Stimulated activated CD4-positive, alpha-beta T cell treated with anti-CD3 and anti-CD28 coated beads, Interleukin-1b, Interleukin-23, amount 100 ng/mL, for 48 hours (primary cell): Measurements from ENCODE around the gene ADCY3.
A peak's percentile ranks its signal among the peaks of the same experiment; 100 is the strongest.

Source experiments
- DNase-seq: peaks from one replicate; pipeline ENCODE4 v3.0.0-alpha.2; 2020

Gene ADCY3

GRCh38 chr2:24827321-24828237, 92.5 kb downstream of the ADCY3 start:
- DNase-seq = peak; percentile 71

GRCh38 chr2:24826773-24827145, 93.3 kb downstream of the ADCY3 start:
- no peak for DNase-seq

GRCh38 chr2:24825883-24826772, 93.9 kb downstream of the ADCY3 start:
- DNase-seq = no peak

GRCh38 chr2:24824966-24825882, 94.8 kb downstream of the ADCY3 start:
- DNase-seq = peak; percentile 35

DNA sequence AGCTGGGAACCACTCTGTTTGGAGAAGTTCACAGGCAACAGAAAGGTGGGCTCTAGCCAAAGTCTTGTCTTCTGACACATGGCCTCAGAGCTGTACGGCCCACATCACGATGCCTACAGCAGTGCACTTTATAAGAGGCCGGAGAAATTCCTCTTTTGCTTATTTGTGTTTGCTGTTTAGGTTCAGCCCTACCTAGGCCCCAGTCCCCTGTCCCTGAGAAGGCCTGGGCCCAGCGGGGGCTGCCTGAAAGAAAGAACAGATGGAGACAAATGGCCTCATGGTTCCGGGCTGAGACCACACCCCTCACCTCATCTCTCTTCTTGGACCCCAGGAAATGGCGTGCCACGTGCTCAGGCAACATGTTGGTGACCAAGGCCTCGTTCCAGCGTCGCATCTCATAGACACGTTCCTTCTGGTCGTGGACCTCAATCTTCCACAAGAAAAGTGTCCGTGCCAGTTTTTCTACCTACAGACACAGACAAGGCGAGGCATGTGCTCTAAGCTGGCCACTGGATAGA, 95.9 kb downstream of the ADCY3 start:
- no peak for DNase-seq

GRCh38 chr2:24822049-24822706, 97.9 kb downstream of the ADCY3 start:
- no peak for DNase-seq

DNA sequence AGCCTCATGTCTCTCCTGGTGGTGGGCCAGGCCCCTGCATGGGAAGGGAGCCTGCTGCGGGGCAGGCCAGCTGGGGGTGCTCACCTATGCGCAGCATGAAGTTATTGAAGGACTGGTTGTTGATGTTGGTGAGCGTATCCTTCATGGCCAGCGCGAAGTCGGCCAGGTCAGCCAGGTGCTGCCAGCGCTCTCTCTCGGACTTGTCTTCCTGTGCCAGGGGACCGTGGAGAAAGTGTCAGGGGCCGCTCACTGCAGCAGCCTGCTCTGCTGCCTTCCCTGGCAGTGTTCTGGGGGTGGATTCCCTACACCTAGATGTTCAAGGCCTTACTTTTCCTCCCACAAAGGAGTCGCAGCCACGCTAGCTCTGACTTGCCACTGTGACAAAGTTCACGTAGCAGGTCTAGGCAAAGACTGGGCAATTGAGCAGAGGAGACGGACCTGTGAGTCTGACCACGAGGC, 98.6 kb downstream of the ADCY3 start:
- DNase-seq = no peak

DNA sequence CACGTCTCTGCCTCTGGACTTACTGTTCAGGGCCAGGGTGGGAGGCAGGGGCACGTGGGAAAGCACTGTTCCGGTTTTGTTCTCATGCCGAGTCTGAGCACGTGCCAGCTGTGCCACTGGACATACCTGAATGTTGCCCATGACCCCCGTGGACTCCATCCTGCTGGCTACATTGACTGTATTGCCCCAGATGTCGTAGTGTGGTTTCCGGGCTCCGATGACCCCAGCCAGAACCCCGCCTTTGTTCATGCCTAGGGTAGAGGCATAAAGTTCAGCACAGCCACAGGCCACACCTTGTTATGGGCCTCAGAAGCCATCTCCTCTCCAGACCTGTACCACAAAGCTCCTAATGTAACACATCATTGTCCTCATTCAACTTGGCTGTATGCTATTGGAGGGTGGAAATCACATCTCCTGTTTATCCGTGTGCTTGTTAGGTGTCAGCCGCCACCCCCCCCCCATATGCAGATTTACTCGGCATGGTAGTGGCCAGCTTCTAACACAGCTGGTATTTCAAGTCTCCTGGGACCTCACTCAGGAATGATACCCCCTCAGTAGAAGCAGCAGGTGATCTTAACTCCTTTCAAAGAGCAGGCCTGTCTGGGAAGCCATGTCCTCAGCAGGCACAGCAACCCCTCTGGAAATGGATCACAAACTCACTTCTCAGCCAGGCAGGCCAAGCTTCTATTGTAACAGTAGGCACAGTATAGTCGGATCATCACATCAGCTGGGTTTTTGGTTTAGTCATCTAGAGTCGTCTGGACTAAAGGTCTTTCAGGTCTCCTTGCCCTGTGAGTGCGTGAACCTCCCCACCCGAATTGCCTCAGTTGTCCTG, 99.2 kb downstream of the ADCY3 start:
- DNase-seq = no peak

DNA sequence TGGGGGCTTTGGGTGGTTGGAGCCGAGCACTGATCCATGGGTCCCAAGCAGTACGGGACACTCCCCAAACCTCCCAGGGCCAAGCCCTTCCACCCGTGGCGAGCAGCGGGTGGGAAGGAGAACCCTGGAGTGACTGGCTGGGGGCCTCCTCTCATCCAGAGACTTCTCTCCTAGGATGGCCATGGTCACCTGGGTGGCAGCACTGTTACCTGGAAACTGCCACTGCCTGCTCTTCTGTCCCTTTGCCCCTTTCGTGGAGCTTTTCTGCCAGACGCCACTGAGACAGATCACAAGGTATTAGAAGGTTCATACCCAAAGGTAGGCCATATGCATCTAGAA, 99.9 kb downstream of the ADCY3 start:
- no peak for DNase-seq

DNA sequence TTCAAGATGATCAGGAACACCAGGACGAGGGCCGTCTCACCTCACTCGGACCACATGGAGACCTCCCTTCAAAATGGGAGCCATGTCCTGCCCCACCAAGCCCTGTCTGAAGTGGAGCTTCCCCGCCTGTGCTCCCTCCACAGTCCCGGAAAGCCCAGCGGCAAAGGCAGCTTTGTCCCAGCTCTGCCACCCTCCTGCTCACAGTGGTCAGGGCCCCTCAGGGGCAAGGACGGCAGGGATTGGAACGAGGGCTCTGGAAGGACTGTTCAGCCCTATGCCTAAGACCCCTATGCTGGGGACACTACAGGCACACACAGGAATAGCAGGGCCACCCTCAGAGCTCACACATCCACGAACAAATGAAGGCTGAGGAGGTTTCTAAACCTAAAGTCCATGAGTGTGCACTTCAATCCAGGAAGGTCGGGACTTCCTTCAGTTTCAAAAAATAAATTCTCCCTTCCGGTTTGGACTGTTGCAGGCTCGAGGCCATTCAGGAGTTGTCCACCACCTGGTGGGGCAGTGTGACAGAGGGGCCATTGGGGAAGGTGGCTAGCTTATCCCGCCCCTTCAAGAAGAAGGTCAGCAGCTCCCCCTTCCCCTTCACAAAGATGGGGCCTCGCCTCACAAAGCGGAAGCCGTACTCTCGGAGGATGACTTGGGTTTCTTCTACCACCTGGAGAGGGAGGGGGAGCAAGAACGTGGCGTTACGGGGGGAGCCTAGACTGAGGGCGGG, 100.4 kb downstream of the ADCY3 start:
- DNase-seq = no peak

DNA sequence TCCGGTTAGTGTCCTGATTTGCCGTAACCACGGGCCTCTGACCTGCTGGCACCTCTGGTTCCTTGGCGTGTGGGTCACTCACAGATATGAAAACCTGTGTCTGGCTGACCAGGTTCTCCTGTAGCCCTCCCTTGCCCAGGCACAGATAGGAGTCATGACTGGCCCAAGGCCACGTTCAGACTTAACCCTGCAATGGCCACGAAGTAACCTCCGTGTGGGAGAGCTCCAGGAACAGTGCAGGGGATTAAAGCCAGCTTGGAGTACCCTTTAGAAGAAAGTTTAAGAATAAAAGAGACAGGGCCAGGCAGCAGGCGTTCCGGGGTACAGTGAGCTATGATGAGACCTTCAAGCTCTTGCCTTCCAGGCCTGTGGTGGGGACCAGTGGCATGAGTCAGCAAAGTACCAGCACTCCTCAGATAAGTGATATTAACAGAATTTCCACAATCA, 101.3 kb downstream of the ADCY3 start:
- no peak for DNase-seq

- DNase-seq = no peak
Observed at GRCh38 chr2:24816884-24817283, 103.2 kb downstream of the ADCY3 start.

- no peak for DNase-seq
Observed at GRCh38 chr2:24816404-24816803, 103.6 kb downstream of the ADCY3 start.

GRCh38 chr2:24815171-24815570, 104.9 kb downstream of the ADCY3 start:
- no peak for DNase-seq

DNA sequence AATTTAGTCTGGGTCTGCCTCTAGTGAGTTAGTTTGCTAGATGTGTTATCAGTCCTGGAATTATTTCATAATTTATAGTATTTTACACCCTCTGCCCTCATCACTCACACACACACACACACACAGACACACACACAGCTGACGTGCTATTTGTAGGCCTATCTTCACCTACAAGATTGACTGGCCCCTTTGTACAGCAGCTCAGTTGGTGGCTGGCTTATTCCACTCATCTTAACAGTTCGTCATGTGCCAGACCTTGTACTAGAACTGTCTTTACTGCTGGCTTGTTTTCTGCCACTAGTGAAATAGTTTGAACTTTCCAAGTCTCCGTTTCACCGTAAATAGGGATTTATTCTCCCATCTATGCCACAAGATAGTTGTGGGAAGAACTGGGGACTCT, 105.5 kb downstream of the ADCY3 start:
- DNase-seq = no peak

- no peak for DNase-seq
Observed at GRCh38 chr2:24813691-24814137, 106.3 kb downstream of the ADCY3 start.

GRCh38 chr2:24809316-24810007, 110.6 kb downstream of the ADCY3 start:
- DNase-seq = no peak

DNA sequence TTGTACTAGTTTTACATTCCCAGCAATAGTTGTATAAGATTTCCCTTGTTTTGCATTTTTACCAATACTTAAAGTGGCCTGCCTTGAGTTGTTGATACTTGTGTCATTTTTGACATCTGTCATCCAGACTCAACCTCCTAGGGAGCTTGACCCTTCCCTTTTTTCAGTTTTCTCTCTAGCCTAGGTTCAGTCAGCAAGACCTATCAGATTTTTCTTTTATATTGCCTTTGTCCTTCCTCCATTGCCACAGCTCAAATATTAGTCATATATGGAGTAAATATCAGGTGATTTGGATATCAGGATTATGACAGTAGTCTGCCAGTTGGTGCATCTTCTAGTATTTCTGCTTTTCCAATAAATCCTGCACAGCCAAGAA, 113.4 kb downstream of the ADCY3 start:
- no peak for DNase-seq
